GM23338 (cell line): Measurements from ENCODE around the gene PCGF2. TPM values are rescaled to one million over a fixed set of nuclear protein-coding genes. Genes with fewer than 3 reads are reported as not detected.

Source experiments
- ATAC-seq: fragments of 200-7000 bp; cut with Tn5 transposase; 3 replicates; pipeline ENCODE4 v1.9.1; 2020
- DNase-seq: peaks from one replicate; pipeline ENCODE4 v3.0.0-alpha.2; 2015; ENCODE audit warnings: low spot score
- H2AFZ ChIP-seq: fragments of 200-600 bp; sonication (generic); 2 replicates; pipeline ENCODE4 v1.8.0; 2016; ENCODE audit warnings: antibody characterized with exemption, mild to moderate bottlenecking, moderate library complexity
- H3F3A ChIP-seq: fragments of 200-600 bp; sonication (generic); replicated peaks from 2 replicates; pipeline ENCODE4 v1.8.0; 2017; ENCODE audit warnings: antibody characterized with exemption, mixed run types, low read depth
- H3K27ac ChIP-seq: fragments of 200-600 bp; sonication (generic); 2 replicates; pipeline ENCODE4 v1.6.1; 2016; ENCODE audit warnings: low read depth
- H3K27me3 ChIP-seq: fragments of 200-600 bp; sonication (generic); 2 replicates; pipeline ENCODE4 v1.8.0; 2016; ENCODE audit warnings: mild to moderate bottlenecking, mixed run types, moderate library complexity; ENCODE audit not compliant: insufficient read depth
- H3K36me3 ChIP-seq: fragments of 200-600 bp; sonication (generic); 2 replicates; pipeline ENCODE4 v1.8.0; 2016; ENCODE audit warnings: mild to moderate bottlenecking; ENCODE audit not compliant: insufficient read depth
- H3K4me1 ChIP-seq: fragments of 200-600 bp; sonication (generic); 2 replicates; pipeline ENCODE4 v1.8.0; 2016; ENCODE audit warnings: mild to moderate bottlenecking, moderate library complexity; ENCODE audit not compliant: insufficient read depth
- H3K4me2 ChIP-seq: fragments of 200-600 bp; sonication (generic); 2 replicates; pipeline ENCODE4 v1.7.1; 2017; ENCODE audit warnings: mixed run types
- H3K4me3 ChIP-seq: fragments of 200-600 bp; sonication (generic); 2 replicates; pipeline ENCODE4 v1.6.1; 2016; ENCODE audit warnings: mixed run types
- H3K79me2 ChIP-seq: fragments of 200-600 bp; sonication (generic); replicated peaks from 2 replicates; pipeline ENCODE4 v1.8.0; 2017; ENCODE audit warnings: mild to moderate bottlenecking; ENCODE audit not compliant: insufficient read depth
- H3K9me2 ChIP-seq: fragments of 200-600 bp; sonication (generic); 2 replicates; pipeline ENCODE4 v1.8.0; 2017; ENCODE audit not compliant: insufficient read depth
- H4K20me1 ChIP-seq: fragments of 200-600 bp; sonication (generic); replicated peaks from 2 replicates; pipeline ENCODE4 v1.8.0; 2017; ENCODE audit warnings: mild to moderate bottlenecking; ENCODE audit not compliant: insufficient read depth
- H3K27ac Mint-ChIP-seq: 2 replicates; pipeline ENCODE4 v1.8.0; 2020; ENCODE audit warnings: inconsistent platforms, mild to moderate bottlenecking, moderate library complexity, mixed read lengths
- H3K27me3 Mint-ChIP-seq: 3 replicates; pipeline ENCODE4 v1.8.0; 2022; ENCODE audit warnings: low read depth, mild to moderate bottlenecking, moderate library complexity, mixed read lengths, inconsistent platforms; ENCODE audit not compliant: insufficient read depth, poor library complexity
- H3K36me3 Mint-ChIP-seq: 3 replicates; pipeline ENCODE4 v1.8.0; 2021; ENCODE audit warnings: low read depth, mild to moderate bottlenecking, inconsistent platforms, moderate library complexity, mixed read lengths
- H3K4me1 Mint-ChIP-seq: 3 replicates; pipeline ENCODE4 v1.8.0; 2020; ENCODE audit warnings: mild to moderate bottlenecking, inconsistent platforms, mixed read lengths
- H3K4me3 Mint-ChIP-seq: 3 replicates; pipeline ENCODE4 v1.8.0; 2021; ENCODE audit warnings: moderate library complexity, mild to moderate bottlenecking, inconsistent platforms, mixed read lengths
- H3K9me3 Mint-ChIP-seq: 3 replicates; pipeline ENCODE4 v1.8.0; 2020; ENCODE audit warnings: moderate library complexity, mild to moderate bottlenecking, inconsistent platforms, mixed read lengths
- CREB1 ChIP-seq: fragments of 250-450 bp; sonication (Bioruptor Pico); IDR thresholded peaks from 2 replicates; pipeline ENCODE4 v1.5.0; 2020; ENCODE audit warnings: low read depth, mild to moderate bottlenecking, moderate library complexity
- EZH2 ChIP-seq: fragments of 200-600 bp; sonication (generic); IDR thresholded peaks from one replicate; pipeline ENCODE4 v1.8.0; 2017; ENCODE audit warnings: antibody characterized with exemption, mild to moderate bottlenecking, low read depth; ENCODE audit not compliant: unreplicated experiment
- EZH2phosphoT487 ChIP-seq: fragments of 200-600 bp; sonication (generic); IDR thresholded peaks from one replicate; pipeline ENCODE4 v1.8.1; 2018; ENCODE audit warnings: antibody characterized with exemption; ENCODE audit not compliant: unreplicated experiment
- JUNB ChIP-seq: IDR thresholded peaks from one replicate; pipeline ENCODE4 v1.6.1; 2016; ENCODE audit warnings: antibody characterized with exemption; ENCODE audit not compliant: unreplicated experiment
- NANOG ChIP-seq: IDR thresholded peaks from 2 replicates; pipeline ENCODE4 v1.6.1; 2016; ENCODE audit warnings: antibody characterized with exemption, borderline replicate concordance
- POLR2AphosphoS5 ChIP-seq: IDR thresholded peaks from 2 replicates; pipeline ENCODE4 v1.6.1; 2016; ENCODE audit warnings: antibody characterized with exemption, low read depth
- STAT1 ChIP-seq: IDR thresholded peaks from one replicate; pipeline ENCODE4 v1.6.1; 2016; ENCODE audit warnings: antibody characterized with exemption; ENCODE audit not compliant: unreplicated experiment
- ZNF114 ChIP-seq: fragments of 250-450 bp; sonication (Bioruptor Pico); IDR thresholded peaks from 2 replicates; pipeline ENCODE4 v1.5.0; 2020; ENCODE audit warnings: mild to moderate bottlenecking, moderate library complexity
- ZNF331 ChIP-seq: fragments of 250-450 bp; sonication (Bioruptor Pico); IDR thresholded peaks from 2 replicates; pipeline ENCODE4 v1.5.0; 2020; ENCODE audit warnings: low read depth, mild to moderate bottlenecking, moderate library complexity
- polyA plus RNA-seq: library from polyadenylated mRNA; unstranded; fragments of >200 nt; fragmentation: Nextera tagmentation; extraction: Ambion mirVana; gene quantifications from 2 replicates; pipeline ENCODE4 v1.2.1, GENCODE V29; 2016
- total RNA-seq: library from RNA; depleted of rRNA; stranded (reverse); fragments of >200 nt; shearing (Covaris generic); gene quantifications from 2 replicates; pipeline ENCODE4 v1.2.3, GENCODE V29; 2014
- TF ChIP-seq, protein P1 (sequence below): IDR thresholded peaks from 2 replicates; pipeline ENCODE4 v1.6.1; 2016; ENCODE audit warnings: antibody characterized with exemption
- TF ChIP-seq, protein P2 (sequence below), 2 experiments: fragments of 200-600 bp in 1 of 2; sonication (generic) in 1 of 2; conservative IDR thresholded peaks; 2 replicates each; pipeline versions ENCODE4 v1.5.1 to v1.6.1; 2016 to 2017; ENCODE audit warnings: antibody characterized with exemption in 2 of 2, low read depth in 2 of 2, mild to moderate bottlenecking in 2 of 2, moderate library complexity in 1 of 2
- TF ChIP-seq, protein P3 (sequence below): fragments of 250-450 bp; sonication (Bioruptor Pico); IDR thresholded peaks from 2 replicates; pipeline ENCODE4 v1.5.0; 2020; ENCODE audit warnings: mild to moderate bottlenecking, moderate library complexity
- TF ChIP-seq, protein P4 (sequence below): IDR thresholded peaks from one replicate; pipeline ENCODE4 v1.6.1; 2018; ENCODE audit warnings: antibody characterized with exemption; ENCODE audit not compliant: unreplicated experiment

Gene PCGF2
- total and polyA plus RNA-seq, 2 experiments from 2014 or later = 21.1 to 51.9 TPM

DNA sequence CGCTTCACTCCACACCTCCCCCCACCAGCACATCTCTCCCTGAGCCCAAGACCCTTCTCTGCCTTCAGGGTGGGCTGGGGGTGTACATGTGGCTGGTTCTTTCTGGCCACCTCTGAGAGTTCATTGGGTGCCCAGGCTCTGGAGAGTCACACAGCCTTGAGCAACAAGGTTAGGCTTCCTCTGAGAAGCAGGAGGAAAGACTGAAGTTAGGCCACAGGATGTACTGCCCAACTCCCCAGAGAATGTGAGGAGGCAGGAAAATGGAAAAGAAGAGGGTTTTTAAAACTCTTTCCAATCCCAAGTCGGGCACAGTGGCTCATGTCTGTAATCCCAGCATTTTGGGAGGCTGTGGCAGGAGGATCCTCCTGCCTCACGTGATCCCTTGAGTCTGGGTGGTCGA lies 7.3 kb downstream of the PCGF2 start:
- Histone ChIP-seq H4K20me1 (peaks cover 60% of the 10 kb centered on the region), H3K4me3 (no peak overlapping the region), H3K36me3 (peaks cover 5% of the 10 kb centered on the region), H3K4me1 (peaks cover 24% of the 10 kb centered on the region), H3K27me3 (no peaks in the 10 kb centered on the region), H3K27ac (no peak overlapping the region), H3K4me2 (no peak overlapping the region), H2AFZ (no peak overlapping the region), H3F3A (0 out of 2 replicates have a peak, but pooled peaks cover 7% of the 10 kb centered on the region), H3K9me2 (no peaks in the 10 kb centered on the region), H3K79me2 (peaks cover 59% of the 10 kb centered on the region)
- TF ChIP-seq JUNB (no peak), ZNF331 (CRISPR knock-in tag) (no peak), ZNF114 (CRISPR knock-in tag) (no peak), POLR2AphosphoS5 (no peak), EZH2 (no peak), NANOG (no peak), STAT1 (no peak), EZH2phosphoT487 (no peak), CREB1 (no peak)
- TF ChIP-seq, protein P1, sequence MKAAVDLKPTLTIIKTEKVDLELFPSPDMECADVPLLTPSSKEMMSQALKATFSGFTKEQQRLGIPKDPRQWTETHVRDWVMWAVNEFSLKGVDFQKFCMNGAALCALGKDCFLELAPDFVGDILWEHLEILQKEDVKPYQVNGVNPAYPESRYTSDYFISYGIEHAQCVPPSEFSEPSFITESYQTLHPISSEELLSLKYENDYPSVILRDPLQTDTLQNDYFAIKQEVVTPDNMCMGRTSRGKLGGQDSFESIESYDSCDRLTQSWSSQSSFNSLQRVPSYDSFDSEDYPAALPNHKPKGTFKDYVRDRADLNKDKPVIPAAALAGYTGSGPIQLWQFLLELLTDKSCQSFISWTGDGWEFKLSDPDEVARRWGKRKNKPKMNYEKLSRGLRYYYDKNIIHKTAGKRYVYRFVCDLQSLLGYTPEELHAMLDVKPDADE = no peak
- TF ChIP-seq, protein P2, sequence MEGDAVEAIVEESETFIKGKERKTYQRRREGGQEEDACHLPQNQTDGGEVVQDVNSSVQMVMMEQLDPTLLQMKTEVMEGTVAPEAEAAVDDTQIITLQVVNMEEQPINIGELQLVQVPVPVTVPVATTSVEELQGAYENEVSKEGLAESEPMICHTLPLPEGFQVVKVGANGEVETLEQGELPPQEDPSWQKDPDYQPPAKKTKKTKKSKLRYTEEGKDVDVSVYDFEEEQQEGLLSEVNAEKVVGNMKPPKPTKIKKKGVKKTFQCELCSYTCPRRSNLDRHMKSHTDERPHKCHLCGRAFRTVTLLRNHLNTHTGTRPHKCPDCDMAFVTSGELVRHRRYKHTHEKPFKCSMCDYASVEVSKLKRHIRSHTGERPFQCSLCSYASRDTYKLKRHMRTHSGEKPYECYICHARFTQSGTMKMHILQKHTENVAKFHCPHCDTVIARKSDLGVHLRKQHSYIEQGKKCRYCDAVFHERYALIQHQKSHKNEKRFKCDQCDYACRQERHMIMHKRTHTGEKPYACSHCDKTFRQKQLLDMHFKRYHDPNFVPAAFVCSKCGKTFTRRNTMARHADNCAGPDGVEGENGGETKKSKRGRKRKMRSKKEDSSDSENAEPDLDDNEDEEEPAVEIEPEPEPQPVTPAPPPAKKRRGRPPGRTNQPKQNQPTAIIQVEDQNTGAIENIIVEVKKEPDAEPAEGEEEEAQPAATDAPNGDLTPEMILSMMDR (conservative IDR thresholded peaks at IDR 0.05; ENCODE audit: low read depth in 2 of 2) = no peak
- TF ChIP-seq, protein P3, sequence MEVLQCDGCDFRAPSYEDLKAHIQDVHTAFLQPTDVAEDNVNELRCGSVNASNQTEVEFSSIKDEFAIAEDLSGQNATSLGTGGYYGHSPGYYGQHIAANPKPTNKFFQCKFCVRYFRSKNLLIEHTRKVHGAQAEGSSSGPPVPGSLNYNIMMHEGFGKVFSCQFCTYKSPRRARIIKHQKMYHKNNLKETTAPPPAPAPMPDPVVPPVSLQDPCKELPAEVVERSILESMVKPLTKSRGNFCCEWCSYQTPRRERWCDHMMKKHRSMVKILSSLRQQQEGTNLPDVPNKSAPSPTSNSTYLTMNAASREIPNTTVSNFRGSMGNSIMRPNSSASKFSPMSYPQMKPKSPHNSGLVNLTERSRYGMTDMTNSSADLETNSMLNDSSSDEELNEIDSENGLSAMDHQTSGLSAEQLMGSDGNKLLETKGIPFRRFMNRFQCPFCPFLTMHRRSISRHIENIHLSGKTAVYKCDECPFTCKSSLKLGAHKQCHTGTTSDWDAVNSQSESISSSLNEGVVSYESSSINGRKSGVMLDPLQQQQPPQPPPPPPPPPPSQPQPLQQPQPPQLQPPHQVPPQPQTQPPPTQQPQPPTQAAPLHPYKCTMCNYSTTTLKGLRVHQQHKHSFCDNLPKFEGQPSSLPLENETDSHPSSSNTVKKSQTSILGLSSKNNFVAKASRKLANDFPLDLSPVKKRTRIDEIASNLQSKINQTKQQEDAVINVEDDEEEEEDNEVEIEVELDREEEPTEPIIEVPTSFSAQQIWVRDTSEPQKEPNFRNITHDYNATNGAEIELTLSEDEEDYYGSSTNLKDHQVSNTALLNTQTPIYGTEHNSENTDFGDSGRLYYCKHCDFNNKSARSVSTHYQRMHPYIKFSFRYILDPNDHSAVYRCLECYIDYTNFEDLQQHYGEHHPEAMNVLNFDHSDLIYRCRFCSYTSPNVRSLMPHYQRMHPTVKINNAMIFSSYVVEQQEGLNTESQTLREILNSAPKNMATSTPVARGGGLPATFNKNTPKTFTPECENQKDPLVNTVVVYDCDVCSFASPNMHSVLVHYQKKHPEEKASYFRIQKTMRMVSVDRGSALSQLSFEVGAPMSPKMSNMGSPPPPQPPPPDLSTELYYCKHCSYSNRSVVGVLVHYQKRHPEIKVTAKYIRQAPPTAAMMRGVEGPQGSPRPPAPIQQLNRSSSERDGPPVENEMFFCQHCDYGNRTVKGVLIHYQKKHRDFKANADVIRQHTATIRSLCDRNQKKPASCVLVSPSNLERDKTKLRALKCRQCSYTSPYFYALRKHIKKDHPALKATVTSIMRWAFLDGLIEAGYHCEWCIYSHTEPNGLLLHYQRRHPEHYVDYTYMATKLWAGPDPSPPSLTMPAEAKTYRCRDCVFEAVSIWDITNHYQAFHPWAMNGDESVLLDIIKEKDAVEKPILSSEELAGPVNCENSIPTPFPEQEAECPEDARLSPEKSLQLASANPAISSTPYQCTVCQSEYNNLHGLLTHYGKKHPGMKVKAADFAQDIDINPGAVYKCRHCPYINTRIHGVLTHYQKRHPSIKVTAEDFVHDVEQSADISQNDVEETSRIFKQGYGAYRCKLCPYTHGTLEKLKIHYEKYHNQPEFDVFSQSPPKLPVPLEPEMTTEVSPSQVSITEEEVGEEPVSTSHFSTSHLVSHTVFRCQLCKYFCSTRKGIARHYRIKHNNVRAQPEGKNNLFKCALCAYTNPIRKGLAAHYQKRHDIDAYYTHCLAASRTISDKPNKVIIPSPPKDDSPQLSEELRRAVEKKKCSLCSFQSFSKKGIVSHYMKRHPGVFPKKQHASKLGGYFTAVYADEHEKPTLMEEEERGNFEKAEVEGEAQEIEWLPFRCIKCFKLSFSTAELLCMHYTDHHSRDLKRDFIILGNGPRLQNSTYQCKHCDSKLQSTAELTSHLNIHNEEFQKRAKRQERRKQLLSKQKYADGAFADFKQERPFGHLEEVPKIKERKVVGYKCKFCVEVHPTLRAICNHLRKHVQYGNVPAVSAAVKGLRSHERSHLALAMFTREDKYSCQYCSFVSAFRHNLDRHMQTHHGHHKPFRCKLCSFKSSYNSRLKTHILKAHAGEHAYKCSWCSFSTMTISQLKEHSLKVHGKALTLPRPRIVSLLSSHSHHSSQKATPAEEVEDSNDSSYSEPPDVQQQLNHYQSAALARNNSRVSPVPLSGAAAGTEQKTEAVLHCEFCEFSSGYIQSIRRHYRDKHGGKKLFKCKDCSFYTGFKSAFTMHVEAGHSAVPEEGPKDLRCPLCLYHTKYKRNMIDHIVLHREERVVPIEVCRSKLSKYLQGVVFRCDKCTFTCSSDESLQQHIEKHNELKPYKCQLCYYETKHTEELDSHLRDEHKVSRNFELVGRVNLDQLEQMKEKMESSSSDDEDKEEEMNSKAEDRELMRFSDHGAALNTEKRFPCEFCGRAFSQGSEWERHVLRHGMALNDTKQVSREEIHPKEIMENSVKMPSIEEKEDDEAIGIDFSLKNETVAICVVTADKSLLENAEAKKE (CRISPR knock-in tag) = no peak
- TF ChIP-seq, protein P4, sequence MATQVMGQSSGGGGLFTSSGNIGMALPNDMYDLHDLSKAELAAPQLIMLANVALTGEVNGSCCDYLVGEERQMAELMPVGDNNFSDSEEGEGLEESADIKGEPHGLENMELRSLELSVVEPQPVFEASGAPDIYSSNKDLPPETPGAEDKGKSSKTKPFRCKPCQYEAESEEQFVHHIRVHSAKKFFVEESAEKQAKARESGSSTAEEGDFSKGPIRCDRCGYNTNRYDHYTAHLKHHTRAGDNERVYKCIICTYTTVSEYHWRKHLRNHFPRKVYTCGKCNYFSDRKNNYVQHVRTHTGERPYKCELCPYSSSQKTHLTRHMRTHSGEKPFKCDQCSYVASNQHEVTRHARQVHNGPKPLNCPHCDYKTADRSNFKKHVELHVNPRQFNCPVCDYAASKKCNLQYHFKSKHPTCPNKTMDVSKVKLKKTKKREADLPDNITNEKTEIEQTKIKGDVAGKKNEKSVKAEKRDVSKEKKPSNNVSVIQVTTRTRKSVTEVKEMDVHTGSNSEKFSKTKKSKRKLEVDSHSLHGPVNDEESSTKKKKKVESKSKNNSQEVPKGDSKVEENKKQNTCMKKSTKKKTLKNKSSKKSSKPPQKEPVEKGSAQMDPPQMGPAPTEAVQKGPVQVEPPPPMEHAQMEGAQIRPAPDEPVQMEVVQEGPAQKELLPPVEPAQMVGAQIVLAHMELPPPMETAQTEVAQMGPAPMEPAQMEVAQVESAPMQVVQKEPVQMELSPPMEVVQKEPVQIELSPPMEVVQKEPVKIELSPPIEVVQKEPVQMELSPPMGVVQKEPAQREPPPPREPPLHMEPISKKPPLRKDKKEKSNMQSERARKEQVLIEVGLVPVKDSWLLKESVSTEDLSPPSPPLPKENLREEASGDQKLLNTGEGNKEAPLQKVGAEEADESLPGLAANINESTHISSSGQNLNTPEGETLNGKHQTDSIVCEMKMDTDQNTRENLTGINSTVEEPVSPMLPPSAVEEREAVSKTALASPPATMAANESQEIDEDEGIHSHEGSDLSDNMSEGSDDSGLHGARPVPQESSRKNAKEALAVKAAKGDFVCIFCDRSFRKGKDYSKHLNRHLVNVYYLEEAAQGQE = no peak
- peaks cover 68% of the 10 kb centered on the region for H3K36me3 Mint-ChIP-seq
- H3K4me3 Mint-ChIP-seq = no peak overlapping the region
- no peak for ATAC-seq
- H3K4me1 Mint-ChIP-seq = peaks cover 50% of the 10 kb centered on the region
- H3K27me3 Mint-ChIP-seq = peaks cover 33% of the 10 kb centered on the region
- H3K9me3 Mint-ChIP-seq = no peaks in the 10 kb centered on the region; the same call in 2 of the 3 replicates
- H3K27ac Mint-ChIP-seq = 0 out of 2 replicates have a peak overlapping the region, but pooled peaks have one; percentile 67
- DNase-seq = no peak
